Ramos (cell line): ENCODE measurements around the gene MOB1B.
"Not testable (repeated sequence)": the region's sequence is repeated elsewhere in the genome, so short reads cannot be mapped to it uniquely, and the experiment has no call there.

Source experiments
- in situ Hi-C: fragments of 300-500 bp; cut with MboI; formaldehyde crosslinking; loops from one replicate; pipeline ENCODE4 v1.14.3; 2022; ENCODE audit warnings: low sequenced_read_pairs; ENCODE audit not compliant: unreplicated experiment

MOB1B gene

DNA sequence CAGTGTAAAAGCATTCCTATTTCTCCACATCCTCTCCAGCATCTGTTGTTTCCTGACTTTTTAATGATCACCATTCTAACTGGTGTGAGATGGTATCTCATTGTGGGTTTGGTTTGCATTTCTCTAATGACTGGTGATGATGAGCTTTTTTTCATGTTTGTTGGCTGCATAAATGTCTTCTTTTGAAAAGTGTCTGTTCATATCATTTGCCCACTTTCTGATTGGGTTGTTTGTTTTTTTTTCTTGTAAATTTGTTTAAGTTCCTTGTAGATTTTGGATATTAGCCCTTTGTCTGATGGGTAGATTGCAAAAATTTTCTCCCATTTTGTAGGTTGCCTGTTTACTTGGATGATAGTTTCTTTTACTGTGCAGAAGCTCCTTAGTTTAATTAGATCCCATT, 97.5 kb downstream of the MOB1B start:
- in situ Hi-C loops = not testable (repeated sequence)

DNA sequence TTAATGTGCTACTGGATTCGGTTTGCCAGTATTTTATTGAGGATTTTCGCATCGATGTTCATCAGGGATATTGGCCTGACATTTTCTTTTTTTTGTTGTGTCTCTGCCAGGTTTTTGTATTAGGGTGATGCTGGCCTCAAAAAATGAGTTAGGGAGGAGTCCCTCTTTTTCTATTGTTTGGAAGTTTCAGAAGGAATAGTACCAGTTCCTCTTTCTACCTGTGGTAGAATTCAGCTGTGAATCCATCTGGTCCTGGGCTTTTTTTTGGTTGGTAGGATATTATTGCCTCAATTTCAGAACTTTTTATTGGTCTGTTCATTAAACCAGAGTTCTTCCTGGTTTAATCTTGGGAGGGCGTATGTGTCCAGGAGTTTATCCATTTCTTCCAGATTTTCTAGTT, 99.2 kb downstream of the MOB1B start:
- in situ Hi-C loops = not testable (repeated sequence)

DNA sequence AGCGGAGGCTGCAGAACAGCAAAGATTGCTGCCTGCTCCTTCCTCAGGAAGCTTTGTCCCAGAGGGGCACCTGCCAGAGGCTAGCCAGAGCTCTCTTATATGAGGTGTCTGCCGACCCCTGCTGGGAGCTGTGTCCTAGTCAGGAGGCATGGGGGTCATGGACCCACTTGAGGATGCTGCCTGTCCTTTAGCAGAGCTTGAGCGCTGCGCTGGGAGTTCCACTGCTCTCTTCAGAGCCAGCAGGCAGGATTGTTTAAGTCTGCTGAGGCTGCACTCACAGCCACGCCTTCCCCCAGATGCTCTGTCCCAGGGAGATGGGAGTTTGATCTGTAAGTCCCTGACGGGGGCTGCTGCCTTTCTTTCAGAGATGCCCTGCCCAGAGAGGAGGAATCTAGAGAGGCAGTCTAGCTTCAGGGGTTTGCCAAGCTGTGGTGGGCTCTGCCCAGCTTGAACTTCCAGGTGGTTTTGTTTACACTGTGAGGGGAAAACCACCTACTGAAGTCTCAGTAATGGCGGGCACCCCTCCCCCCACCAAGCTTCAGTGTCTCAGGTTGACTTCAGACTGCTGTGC, 102.2 kb downstream of the MOB1B start:
- in situ Hi-C loops = no loop called here

DNA sequence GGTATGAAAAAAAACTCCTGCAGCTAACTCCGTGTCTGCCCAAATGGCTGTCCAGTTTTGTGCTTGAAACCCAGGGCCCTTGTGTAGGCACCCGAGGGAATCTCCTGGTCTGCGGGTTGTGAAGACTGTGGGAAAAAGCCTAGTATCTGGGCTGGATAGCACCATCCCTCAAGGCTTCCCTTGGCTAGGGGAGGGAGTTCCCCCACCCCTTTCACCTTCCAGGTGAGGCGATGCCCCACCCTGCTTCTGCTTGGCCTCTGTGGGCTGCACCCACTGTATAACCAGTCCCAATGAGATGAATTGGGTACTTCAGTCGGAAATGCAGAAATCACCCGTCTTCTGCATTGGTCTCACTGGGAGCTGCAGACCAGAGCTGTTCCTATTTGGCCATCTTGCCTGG, 102.9 kb downstream of the MOB1B start:
- in situ Hi-C loops = not testable (repeated sequence)

DNA sequence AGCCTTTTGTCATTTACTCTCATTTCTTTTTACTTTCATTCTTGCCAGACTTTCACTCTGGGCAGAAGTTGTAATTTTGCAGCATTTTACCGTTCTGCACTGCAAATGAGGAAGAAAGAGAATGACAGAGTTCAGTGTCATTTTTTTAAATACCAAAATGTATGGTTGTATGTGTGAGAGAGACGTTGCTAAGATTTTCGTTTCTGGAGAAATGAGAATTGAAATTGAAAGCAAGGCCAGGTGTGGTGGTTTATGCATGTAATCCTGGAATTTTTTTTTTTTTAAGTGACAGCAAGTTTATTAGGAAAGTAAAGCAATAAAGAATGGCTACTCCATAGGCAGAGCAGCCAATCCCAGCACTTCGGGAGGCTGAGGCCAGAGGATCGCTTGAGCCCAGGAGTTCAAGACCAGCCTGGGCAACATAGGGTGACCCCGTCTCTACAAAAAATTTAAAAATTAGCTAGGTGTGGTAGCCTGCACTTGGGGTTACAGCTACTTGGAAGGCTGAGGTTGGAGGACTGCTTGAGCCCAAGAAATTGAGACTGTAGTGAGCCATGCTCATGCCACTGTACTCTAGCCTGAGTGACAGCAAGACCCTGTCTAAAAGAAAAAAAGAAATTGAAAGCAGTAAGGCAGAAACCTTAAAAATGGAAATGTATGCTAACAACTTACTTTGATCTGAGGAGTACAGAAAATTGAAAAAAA, 104.2 kb downstream of the MOB1B start:
- in situ Hi-C loops = no loop called here

DNA sequence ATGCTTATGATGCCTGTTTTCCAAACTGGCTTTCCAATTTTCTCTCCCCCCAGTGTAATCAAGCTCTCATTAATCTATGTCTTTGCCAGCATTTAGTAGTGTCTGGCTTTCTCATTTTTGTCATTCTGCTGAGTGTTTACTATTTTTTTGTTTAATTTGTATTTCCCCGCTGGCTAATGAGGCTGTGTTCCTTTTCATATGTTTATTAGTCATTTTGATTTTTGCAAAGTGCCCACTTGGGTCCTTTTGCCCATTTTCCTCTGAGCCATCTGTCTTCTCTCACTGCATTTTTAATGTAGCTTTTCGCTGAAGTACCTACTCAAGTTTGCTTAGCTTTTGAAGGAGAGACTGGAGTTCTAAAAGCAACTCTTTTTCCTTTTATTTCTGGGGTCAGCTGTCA, 106.0 kb downstream of the MOB1B start:
- in situ Hi-C loops = no loop called here

DNA sequence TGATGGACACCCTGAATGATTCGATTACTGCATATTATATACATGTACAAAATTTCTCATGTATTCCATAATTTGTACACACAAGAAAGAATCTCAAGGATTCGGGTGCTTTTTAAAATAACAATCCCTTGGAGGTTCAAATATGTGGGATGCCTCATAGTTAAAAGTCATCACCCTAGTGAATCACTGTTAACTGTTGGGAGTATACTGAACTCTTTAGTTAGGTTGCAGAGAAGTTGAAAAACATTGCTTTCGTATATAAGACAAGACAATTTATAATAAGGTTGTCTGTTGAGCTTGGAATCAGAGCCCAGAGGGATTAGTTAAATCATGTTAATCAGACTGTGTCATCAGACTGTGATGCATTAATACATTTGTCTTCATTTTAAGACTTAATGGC, 106.9 kb downstream of the MOB1B start:
- in situ Hi-C loops = no loop called here

DNA sequence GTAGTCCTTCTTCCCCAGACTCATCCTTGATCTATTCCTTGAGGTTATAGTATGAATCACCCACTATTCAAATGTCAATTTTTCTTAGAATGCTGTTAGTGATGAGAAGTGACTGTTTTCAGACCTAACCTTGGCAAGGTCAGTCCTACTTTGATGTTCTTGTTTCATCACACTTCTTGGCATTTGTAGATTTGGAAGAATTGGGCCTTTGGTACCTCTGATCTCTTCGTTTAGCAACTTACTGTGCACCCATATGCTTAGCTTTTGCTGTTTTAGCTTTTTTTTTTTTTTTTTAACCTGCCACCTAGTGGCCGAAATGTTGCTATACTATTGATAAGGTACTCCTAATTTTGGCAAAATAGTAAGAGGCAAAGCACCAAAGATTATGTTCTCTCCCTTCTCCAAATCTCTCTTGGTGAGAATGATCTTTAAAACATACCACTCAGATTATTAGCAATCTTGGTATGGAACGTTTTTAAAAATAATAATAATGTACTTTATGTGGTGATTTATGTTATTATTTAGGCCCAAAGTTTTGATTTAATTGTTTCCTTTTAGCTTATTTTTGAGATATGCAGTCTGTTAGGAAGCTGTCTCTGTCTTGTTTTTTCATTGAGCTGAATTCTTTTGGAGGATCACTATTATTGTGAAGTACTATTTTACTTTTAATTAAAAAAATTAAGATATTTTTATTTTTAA, 107.9 kb downstream of the MOB1B start:
- in situ Hi-C loops = no loop called here

DNA sequence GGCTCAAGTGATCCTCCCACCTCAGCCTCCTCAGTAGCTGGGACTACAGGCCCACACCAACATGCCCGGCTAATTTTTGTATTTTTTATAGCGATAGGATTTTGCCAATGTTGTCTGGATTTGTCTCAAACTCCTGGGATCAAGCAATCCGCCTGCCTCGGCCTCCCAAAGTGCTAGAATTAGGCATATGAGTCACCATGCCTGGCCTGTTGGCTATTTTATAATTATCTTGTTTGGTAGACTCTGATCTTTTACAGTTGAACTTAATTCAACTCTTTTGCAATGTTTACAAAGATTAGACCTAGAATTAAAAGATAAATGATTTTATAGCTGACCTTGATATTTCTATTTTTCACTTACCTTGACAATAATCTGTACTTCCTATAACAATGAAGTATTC, 109.3 kb downstream of the MOB1B start:
- in situ Hi-C loops = no loop called here

DNA sequence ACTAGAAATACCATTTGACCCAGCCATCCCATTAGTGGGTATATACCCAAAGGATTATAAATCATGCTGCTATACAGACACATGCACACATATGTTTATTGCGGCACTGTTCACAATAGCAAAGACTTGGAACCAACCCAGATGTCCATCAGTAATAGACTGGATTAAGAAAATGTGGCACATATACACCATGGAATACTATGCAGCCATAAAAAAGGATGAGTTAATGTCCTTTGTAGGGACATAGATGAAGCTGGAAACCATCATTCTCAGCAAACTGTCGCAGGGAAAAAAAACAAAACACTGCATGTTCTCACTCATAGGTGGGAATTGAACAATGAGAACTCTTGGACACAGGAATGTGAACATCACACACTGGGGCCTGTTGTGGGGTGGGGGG, 115.2 kb downstream of the MOB1B start:
- in situ Hi-C loops = not testable (repeated sequence)

DNA sequence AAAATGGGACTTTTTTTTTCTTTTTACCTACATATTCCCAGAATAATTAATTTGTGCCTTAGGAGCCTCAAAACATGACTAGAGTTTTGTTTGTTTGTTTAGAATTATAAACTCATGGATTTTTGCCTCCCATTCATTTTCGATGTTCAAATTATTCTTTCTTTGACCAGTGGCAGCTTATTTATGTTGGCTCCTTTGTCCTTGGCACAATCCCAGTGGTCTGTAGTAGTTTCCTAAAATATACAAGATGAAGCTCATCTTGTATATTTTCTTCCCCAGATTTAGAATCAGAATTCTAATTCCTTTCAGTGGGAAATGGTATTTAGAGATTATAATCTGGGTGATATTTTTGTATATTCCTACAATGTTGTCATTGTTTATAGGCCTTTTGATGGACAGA, 118.4 kb downstream of the MOB1B start:
- in situ Hi-C loops = no loop called here

DNA sequence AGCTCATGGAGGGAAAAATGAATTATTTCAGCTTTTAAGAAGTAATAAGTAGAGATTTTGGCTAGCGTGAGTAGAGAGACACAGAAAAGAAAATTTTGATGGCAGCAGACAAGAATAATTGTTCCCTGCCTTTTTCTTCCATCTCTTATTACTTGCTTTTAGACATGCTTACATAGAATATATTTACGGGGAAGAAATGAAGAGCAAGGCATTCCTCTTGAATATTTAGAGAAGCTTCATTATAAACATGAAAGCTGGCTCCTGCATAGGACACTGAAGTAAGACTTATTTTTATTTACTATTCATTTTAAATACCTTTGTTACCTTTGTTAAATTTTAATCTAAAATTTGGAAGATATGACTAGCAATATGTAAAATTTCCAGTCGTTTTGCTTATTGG, 123.5 kb downstream of the MOB1B start:
- in situ Hi-C loops = no loop called here

DNA sequence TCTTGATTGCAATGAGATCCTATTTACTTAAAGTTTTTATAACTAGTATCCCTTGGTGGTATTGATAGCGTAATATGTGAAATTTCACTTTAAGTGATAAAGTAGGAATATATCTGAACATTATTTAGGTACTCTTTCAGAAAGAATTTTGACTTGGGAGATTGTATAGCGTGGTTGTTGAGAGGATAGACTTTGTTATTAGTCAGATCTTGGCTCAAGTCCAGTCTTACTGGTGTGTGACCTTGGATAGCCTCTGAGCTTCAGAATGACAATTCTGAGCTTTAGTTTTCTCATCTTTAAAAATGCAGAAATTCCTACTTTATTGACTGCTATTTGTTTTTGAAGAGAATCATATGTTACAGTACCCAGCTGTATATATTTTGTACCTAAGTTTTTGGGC, 123.9 kb downstream of the MOB1B start:
- in situ Hi-C loops = no loop called here

DNA sequence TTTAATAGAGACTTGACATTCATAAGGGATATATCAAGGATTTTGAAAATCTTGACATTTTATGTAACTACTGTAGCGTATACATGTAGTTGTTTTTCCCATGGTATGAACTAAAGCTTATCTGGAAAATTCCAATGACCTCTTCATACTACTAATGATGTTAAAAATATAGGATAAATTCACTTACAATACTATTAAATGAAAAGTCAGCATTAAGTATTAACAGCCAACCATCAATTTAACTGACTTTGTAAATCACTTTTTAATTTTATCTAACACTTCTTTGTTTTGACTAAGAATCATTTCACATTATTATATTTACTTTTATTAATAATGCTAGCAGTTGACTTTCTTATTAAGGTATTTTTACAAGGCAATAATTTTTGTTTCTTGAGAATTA, 125.4 kb downstream of the MOB1B start:
- in situ Hi-C loops = no loop called here

DNA sequence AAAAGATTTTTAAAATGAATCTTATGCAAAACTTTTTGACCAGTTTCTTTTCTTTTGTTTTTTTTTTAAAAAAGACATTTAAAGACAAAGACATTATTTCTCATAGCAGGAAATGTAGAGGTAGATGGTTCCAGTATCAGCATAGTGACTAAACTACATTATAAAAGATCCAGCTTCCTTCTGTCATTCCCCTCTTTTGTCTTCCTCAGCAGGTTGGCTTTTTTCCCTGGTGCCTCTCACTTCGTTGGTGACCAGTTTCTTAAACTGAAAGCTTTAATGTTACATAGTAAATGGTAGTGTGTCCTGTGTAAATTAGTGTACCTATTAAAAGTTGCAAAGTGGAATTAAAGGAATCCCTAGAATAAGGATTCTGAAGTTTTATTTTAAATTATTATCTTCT, 127.3 kb downstream of the MOB1B start:
- in situ Hi-C loops = no loop called here

DNA sequence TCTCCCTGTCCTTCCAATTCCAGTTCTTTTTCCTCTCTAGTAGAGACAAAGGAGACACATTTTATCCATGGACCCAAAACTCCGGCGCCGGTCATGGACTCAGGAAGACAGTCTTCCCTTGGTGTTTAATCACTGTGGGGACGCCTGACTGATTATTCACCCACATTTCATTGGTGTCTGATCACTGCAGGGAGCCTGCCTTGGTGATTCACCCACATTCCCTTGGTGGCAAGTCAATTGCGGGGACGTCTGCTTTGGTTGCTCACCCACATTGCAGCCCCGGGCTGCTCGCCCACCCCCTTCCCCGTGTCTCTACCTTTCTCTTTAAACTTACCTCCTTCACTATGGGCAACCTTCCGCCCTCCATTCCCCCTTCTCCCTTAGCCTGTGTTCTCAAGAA, 129.9 kb downstream of the MOB1B start:
- in situ Hi-C loops = not testable (repeated sequence)
